ENCODE measurements around the gene AURKAIP1.

Gene AURKAIP1

GRCh38 chr1:1331068-1331965 is 43.7 kb downstream of the AURKAIP1 start, which contains the start of gene TAS1R3:
TSS of gene TAS1R3 (plus strand) at chr1:1331280. CDS start at chr1:1331346, 66 bp downstream.
- no peak for DNase-seq

- no peak for DNase-seq
These were observed 44.5 kb downstream of the AURKAIP1 start for GRCh38 chr1:1330366-1331067.

- DNase-seq, result no peak
These were observed 45.5 kb downstream of the AURKAIP1 start for GRCh38 chr1:1329304-1330210.

GRCh38 chr1:1328254-1328653 is 46.8 kb downstream of the AURKAIP1 start:
- DNase-seq, result no peak

GRCh38 chr1:1327291-1327690 is 47.7 kb downstream of the AURKAIP1 start:
- no peak for DNase-seq

- DNase-seq, result no peak
These were observed 48.9 kb downstream of the AURKAIP1 start for GRCh38 chr1:1326075-1326605.

- DNase-seq, result no peak
These were observed 49.5 kb downstream of the AURKAIP1 start for GRCh38 chr1:1325288-1326074.

- peak; percentile 46 for DNase-seq
These were observed 50.3 kb downstream of the AURKAIP1 start, which contains the start of the genes CPTP and INTS11 for GRCh38 chr1:1324524-1325287. TSS of gene CPTP (plus strand) at chr1:1324802. CDS start at chr1:1326911, 2,109 bp downstream. TSS of gene INTS11 (minus strand) at chr1:1324660. CDS start at chr1:1324608, 52 bp downstream.

GRCh38 chr1:1324084-1324523 is 50.9 kb downstream of the AURKAIP1 start:
- no peak for DNase-seq
